Fibroblast of mammary gland (primary cell): ENCODE results near the gene DNAJC30.

Experiments
- DNase-seq: peaks from one replicate; pipeline ENCODE4 v3.0.0-alpha.2; 2010; ENCODE audit warnings: low read depth
- H3K4me3 ChIP-seq: 2 replicates; pipeline ENCODE4 v1.5.1; 2011; ENCODE audit warnings: low read depth, mild to moderate bottlenecking, low read length, moderate library complexity; ENCODE audit not compliant: control insufficient read depth
- TF ChIP-seq, protein P1 (sequence below): conservative IDR thresholded peaks from 2 replicates; pipeline ENCODE4 v1.5.1; 2011; ENCODE audit warnings: low read depth, low read length, inconsistent platforms; ENCODE audit not compliant: control insufficient read depth, insufficient read depth

Gene DNAJC30

DNA sequence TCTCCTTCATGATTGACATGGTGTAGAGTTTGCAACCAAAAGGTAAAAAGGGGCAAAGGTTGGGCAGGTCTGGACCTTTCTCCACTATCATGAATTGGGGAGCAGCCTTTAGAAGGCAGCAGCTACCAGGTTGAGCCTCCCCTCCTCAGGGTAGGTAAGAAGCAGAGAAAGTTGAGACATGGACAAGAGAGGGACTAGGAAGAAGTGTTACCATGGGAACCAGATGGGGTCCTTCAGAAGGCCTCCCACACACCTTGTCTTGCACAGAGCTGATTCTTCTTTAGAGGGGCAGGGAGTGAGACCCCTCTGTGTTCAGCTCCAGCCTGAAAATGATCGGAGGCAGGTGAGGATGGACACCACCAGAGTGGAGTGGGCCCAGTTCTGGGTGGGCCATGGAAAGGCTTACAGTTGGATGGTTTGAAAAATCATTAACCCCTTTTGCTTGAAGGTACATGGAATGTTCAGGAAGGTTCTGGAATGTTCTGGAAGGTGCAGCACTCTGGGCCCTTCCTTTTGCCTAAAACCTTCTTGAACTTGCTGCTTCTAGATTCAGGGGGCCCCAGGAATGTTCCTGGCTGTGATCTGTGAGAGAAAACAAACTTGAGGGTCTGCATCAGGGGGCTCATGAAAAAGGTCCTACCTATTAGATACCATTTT lies 8.7 kb downstream of the DNAJC30 start:
- H3K4me3 ChIP-seq: no peak overlapping the region
- DNase-seq: no peak
- TF ChIP-seq, protein P1, sequence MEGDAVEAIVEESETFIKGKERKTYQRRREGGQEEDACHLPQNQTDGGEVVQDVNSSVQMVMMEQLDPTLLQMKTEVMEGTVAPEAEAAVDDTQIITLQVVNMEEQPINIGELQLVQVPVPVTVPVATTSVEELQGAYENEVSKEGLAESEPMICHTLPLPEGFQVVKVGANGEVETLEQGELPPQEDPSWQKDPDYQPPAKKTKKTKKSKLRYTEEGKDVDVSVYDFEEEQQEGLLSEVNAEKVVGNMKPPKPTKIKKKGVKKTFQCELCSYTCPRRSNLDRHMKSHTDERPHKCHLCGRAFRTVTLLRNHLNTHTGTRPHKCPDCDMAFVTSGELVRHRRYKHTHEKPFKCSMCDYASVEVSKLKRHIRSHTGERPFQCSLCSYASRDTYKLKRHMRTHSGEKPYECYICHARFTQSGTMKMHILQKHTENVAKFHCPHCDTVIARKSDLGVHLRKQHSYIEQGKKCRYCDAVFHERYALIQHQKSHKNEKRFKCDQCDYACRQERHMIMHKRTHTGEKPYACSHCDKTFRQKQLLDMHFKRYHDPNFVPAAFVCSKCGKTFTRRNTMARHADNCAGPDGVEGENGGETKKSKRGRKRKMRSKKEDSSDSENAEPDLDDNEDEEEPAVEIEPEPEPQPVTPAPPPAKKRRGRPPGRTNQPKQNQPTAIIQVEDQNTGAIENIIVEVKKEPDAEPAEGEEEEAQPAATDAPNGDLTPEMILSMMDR: no peak

DNA sequence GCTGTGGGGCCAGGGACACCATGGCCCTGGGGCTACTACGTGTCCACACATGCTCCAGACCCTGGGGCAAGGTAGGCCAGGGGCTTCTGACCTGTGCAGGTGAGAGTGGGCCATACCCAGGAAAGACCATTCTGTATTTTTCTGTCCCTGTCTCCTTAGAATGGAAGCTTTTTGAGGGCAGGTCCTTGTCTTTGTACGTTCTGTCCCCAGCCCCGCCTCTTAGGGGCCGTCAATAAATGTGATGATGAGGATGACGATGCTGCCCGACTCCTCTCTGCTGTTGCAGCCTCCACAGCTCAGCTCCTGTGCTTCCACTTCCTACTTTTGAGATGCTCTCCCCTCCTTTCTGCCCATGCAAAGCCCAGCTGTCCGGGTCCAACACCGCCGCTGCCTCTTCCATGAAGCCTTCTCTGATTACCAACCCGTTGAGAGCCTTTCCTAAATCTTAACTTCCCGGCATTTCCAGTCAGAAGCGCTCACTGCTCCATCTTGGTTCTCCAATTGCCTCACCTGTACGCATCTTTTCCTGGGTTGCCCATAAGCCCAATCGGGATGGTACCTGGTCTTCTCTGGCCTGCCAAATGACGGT lies 11.3 kb downstream of the DNAJC30 start:
- TF ChIP-seq, protein P1: no peak
- H3K4me3 ChIP-seq: no peak overlapping the region
- DNase-seq: no peak

DNA sequence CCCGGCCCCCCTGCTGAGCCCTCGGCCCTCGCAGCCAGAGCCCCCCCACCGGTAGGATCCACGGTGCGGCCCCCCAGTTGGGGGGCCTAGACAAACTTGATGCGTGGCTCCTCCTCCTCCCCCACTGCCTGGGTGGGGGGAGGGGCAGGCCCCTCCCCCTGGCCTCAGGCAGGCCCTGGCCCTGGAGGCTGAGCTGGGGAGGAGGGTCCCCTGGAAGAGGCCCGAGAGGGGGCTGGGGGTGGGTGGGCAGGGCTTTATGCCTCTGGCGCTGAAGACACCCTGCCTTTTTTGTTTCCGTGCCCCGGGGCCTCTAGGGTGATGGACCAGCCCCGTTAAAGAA lies 12.0 kb downstream of the DNAJC30 start:
- H3K4me3 ChIP-seq: no peak overlapping the region
- DNase-seq: no peak
- TF ChIP-seq, protein P1: no peak

DNA sequence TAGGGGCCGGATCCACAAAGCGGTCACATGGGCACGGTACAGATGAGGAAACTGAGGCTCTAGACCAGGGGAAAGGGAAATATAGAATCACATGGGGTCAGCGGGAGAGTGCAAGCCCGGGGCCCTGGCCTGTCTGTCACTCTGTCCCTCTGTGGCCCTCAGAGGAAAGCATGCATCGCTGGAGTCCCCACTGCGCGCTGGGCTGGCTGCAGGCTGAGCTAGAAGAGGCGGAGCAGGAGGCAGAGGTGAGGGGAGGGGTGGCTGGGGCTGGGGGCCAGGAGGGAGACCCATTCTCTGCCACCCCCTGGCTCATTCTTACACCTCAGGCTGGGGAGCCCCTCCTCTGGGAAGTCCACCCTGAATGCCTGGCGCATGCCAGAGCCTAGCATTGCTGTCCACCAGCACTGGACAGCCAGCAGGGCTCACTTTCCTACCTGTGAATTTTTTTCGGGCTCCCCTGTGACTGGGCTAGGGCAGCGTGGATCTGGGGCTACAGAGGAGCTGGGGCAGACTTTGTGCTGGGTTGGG lies 13.3 kb downstream of the DNAJC30 start:
- no peak overlapping the region for H3K4me3 ChIP-seq
- no peak for DNase-seq
- TF ChIP-seq, protein P1: no peak

DNA sequence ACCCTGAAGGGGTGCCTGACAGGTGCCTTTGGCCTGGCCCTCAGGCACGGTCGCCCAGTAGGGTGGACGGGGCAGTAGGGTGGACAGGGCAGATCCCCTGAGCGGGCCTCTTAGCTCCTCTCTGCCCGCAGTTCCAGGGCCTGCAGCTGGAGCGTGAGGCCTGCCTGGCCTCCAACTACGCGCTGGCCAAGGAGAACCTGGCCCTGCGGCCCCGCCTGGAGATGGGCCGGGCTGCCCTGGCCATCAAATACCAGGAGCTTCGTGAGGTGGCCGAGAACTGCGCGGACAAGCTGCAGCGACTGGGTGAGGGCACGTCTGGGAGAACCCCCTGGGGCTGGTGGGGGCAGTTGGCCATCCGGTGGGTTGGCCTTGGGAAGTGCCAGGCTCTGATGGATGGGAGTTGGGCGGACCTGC lies 14.0 kb downstream of the DNAJC30 start:
- H3K4me3 ChIP-seq: no peak overlapping the region
- TF ChIP-seq, protein P1: no peak
- DNase-seq: no peak

DNA sequence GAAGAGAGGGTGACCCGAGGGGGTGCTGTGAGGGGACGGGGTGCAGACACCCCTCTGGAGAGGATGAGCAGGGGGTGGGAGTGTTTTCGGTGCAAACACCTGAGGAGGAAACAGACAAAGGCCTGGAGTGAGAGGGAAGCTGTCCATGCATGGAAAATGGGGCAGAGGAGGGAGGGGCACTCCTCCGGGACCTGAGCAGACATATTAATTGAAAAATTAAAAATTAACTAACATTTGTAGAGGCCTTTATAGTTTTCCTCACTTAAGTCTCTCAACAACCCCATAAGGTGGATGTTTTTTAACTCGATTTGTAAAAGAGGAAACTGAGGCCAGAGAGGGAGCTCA lies 14.4 kb downstream of the DNAJC30 start:
- peak overlapping the region; percentile 52 for H3K4me3 ChIP-seq
- TF ChIP-seq, protein P1: no peak
- DNase-seq: no peak
